ENCODE results near the gene RMI1.
"Not testable (repeated sequence)": the region's sequence is repeated elsewhere in the genome, so short reads cannot be mapped to it uniquely, and the experiment has no call there.

RMI1 gene

DNA sequence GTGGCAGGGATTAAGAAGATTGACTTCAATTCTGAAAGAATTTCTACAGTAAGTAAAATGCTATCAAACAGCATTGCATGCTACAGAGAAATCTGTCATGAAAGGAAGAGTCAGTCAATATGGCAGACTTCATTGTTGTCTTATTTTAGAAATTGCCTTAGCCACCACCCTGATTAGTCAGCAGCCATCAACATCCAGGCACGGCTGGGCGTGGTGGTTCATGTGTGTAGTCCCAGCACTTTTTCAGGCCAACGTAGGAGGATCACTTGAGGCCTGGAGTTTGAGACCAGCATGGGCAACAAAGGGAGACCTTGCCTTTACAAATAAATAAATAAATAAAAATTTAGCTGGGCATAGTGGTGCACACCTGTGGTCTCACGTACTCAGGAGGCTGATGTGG is 46.6 kb downstream of the RMI1 start:
- no peak for DNase-seq

DNA sequence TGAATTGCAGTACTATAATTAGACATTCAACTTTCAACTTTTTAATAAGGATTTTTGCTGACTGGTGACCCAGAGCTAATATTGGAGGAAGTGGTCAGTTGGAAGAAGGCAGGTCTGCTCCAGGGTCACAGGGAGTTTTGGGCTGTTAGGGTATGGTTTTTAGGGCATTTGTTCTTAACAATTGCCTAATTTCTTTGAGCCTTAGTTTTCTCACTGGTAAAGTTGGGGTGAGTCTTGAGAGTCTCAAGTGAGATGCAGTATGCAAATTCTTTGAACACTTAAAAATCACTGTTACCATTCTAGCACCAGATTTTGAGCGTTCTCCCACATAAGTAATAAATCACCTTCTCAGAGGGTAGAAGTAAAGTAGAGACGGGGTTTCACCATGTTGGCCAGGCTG is 50.9 kb downstream of the RMI1 start:
- no peak for DNase-seq

DNA sequence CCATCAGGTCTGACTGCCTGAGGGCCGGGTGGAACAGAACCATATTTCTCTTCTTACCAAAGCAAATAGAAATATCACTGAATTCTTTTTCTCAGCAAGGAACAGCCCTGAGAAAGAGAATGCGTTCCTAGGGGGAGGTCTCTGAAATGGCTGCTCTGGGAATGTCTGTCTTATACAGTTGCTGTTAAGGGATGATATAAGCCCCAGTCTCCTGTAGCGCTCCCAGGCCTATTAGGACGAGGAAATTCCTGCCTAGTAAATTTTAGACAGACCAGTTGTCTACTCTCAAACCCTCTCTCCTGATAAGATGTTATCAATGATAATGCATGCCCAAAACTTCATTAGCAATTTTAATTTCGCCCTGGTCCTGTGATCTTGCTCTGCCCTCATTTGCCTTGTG is 61.3 kb downstream of the RMI1 start:
- DNase-seq = not testable (repeated sequence)

DNA sequence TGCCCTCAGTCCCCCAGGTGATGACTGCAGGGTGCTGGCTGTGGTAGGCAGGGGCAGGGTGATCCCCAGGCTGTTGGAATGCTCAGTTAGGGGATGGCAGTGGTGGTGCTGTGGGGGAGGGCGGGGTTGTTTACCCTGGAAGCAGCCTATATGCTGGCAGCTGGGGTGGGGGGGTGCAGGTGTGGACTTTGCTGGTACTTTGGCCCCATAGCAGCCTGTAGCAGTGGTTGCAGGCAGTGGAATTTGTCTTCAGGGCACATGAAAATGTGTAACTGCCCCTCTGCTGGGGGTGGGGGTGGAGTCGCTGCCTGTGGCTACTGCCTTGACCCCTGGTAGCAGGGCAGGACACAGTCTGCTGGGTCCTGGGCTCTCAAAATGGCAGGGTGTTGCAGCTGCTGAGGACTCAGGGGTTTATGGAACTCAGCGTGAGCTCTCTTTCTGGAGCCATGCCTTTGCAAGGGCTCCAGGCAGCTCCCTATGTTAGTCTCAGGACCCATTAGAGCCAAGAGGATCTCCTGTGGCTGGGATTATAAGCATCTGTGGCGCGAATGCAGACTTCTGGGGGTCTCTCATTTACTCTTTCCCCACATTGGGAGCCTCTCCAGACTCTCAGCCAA is 65.0 kb downstream of the RMI1 start:
- DNase-seq = no peak

Data from CD4-positive, alpha-beta T cell treated with Interleukin-17A for 4 hours (primary cell).